GM12874 (cell line): ENCODE results near the gene TMEM150A.

Source experiments
- CTCF ChIP-seq: IDR thresholded peaks from 2 replicates; pipeline ENCODE4 v1.5.1; 2011; ENCODE audit warnings: low read depth, mild to moderate bottlenecking, control low read depth, low read length, moderate library complexity; ENCODE audit not compliant: insufficient read depth

TMEM150A gene

GRCh38 chr2:85611217-85611704 lies 8.8 kb upstream of the TMEM150A start:
- TF ChIP-seq CTCF = no peak

- TF ChIP-seq CTCF = no peak
Observed at GRCh38 chr2:85607268-85608215, 5.0 kb upstream of the TMEM150A start.

- TF ChIP-seq CTCF = no peak
Observed at GRCh38 chr2:85606116-85606455, 3.6 kb upstream of the TMEM150A start.

- no peak for TF ChIP-seq CTCF
Observed at GRCh38 chr2:85605406-85606115, 3.1 kb upstream of the TMEM150A start.

GRCh38 chr2:85604568-85605339 lies 2.3 kb upstream of the TMEM150A start:
- no peak for TF ChIP-seq CTCF

GRCh38 chr2:85601771-85602475 lies 575 bp downstream of the TMEM150A start:
- TF ChIP-seq CTCF = no peak
